ENCODE results near the gene CAMK2A.

- TF ChIP-seq EZH2phosphoT487 (IDR thresholded peaks at IDR 0.05; ENCODE audit: insufficient read depth, low read depth) (no peak), EZH2 (IDR thresholded peaks at IDR 0.05; ENCODE audit: insufficient read depth, poor library complexity, severe bottlenecking) (no peak)
Observed at GRCh38 chr5:150230842-150231241, 58.7 kb downstream of the CAMK2A start.
